OCI-LY3 (cell line): ENCODE measurements around the gene CDH1.

Source experiments
- H2AFZ ChIP-seq: fragments of 200-600, 300-600 bp; shearing (Covaris generic); 2 replicates; pipeline ENCODE4 v1.6.0; 2014; ENCODE audit warnings: antibody characterized with exemption, low read depth, low read length
- H3K27ac ChIP-seq: fragments of 200-600, 300-600 bp; sonication (generic); 2 replicates; pipeline ENCODE4 v1.5.1; 2014; ENCODE audit warnings: mild to moderate bottlenecking, low read length, moderate library complexity, mixed read lengths
- H3K27me3 ChIP-seq: fragments of 200-600, 300-600 bp; sonication (generic); 2 replicates; pipeline ENCODE4 v1.6.1; 2014; ENCODE audit warnings: low read depth, low read length, mixed read lengths
- H3K36me3 ChIP-seq: fragments of 200-600, 300-600 bp; sonication (generic); replicated peaks from 2 replicates; pipeline ENCODE3; 2014; ENCODE audit warnings: low read depth, low read length, mixed read lengths
- H3K4me1 ChIP-seq: fragments of 300-600, 200-600 bp; sonication (generic); 2 replicates; pipeline ENCODE4 v1.6.1; 2014; ENCODE audit warnings: low read length, mixed read lengths
- H3K4me2 ChIP-seq: fragments of 200-600, 300-600 bp; sonication (generic); 2 replicates; pipeline ENCODE4 v1.6.1; 2014; ENCODE audit warnings: low read length, mixed read lengths
- H3K4me3 ChIP-seq: fragments of 300-600, 200-600 bp; sonication (generic); 2 replicates; pipeline ENCODE4 v1.5.1; 2014; ENCODE audit warnings: antibody characterized with exemption, mild to moderate bottlenecking, low read length, moderate library complexity
- H3K79me2 ChIP-seq: fragments of 300-600, 200-600 bp; shearing (Covaris generic); 2 replicates; pipeline ENCODE4 v1.6.1; 2014; ENCODE audit warnings: mild to moderate bottlenecking, low read length, mixed read lengths
- H3K9ac ChIP-seq: fragments of 300-600, 200-600 bp; shearing (Covaris generic); 2 replicates; pipeline ENCODE4 v1.6.0; 2014; ENCODE audit warnings: mild to moderate bottlenecking, low read length, moderate library complexity
- H3K9me3 ChIP-seq: fragments of 200-600, 300-600 bp; shearing (Covaris generic); 2 replicates; pipeline ENCODE4 v1.6.1; 2014; ENCODE audit warnings: low read length, mixed read lengths; ENCODE audit not compliant: insufficient read depth
- H4K20me1 ChIP-seq: fragments of 200-600, 300-600 bp; sonication (generic); 2 replicates; pipeline ENCODE4 v1.6.1; 2016; ENCODE audit warnings: low read length, mixed read lengths; ENCODE audit not compliant: insufficient read depth
- CTCF ChIP-seq: fragments of 200-600, 300-600 bp; sonication (generic); IDR thresholded peaks from 2 replicates; pipeline ENCODE4 v1.5.1; 2014; ENCODE audit warnings: antibody characterized with exemption, low read length, low read depth
- EZH2phosphoT487 ChIP-seq: fragments of 200-600 bp; shearing (Covaris generic); IDR thresholded peaks from 2 replicates; pipeline ENCODE4 v1.6.1; 2018; ENCODE audit warnings: antibody characterized with exemption, mixed run types, low read depth

CDH1 gene

GRCh38 chr16:68781784-68782183 is 44.7 kb downstream of the CDH1 start:
- peak overlapping the region; percentile 36; the same call in 1 of the 2 replicates for H3K9ac ChIP-seq
- H3K27me3 ChIP-seq = no peaks in the 10 kb centered on the region
- peak overlapping the region; percentile 77; the same call in 1 of the 2 replicates for H2AFZ ChIP-seq
- H3K4me3 ChIP-seq = peak overlapping the region; percentile 59; the same call in 1 of the 2 replicates
- peak overlapping the region; percentile 83 for H3K27ac ChIP-seq
- H3K4me1 ChIP-seq = peaks cover 48% of the 10 kb centered on the region
- H3K36me3 ChIP-seq = no peaks in the 10 kb centered on the region
- peak overlapping the region; percentile 93 for H3K4me2 ChIP-seq
- H3K9me3 ChIP-seq = no peaks in the 10 kb centered on the region
- no peaks in the 10 kb centered on the region for H3K79me2 ChIP-seq
- TF ChIP-seq EZH2phosphoT487 (no peak), CTCF (no peak)
- no peaks in the 10 kb centered on the region for H4K20me1 ChIP-seq

- TF ChIP-seq CTCF (no peak), EZH2phosphoT487 (no peak)
- Histone ChIP-seq H3K27me3 (no peaks in the 10 kb centered on the region), H4K20me1 (no peaks in the 10 kb centered on the region), H3K4me3 (peak overlapping the region; percentile 59), H3K27ac (peak overlapping the region; percentile 83), H3K4me1 (peaks cover 43% of the 10 kb centered on the region), H3K9ac (peak overlapping the region; percentile 65), H3K9me3 (no peaks in the 10 kb centered on the region), H3K79me2 (no peaks in the 10 kb centered on the region), H3K36me3 (no peaks in the 10 kb centered on the region), H2AFZ (peak overlapping the region; percentile 77), H3K4me2 (peak overlapping the region; percentile 93)
Observed at GRCh38 chr16:68782198-68783174, 45.4 kb downstream of the CDH1 start.

GRCh38 chr16:68784226-68784625 is 47.1 kb downstream of the CDH1 start:
- Histone ChIP-seq H3K9ac (no peak overlapping the region), H3K4me1 (peaks cover 31% of the 10 kb centered on the region), H4K20me1 (no peaks in the 10 kb centered on the region), H2AFZ (no peak overlapping the region), H3K27ac (no peak overlapping the region), H3K4me3 (no peak overlapping the region), H3K9me3 (no peaks in the 10 kb centered on the region), H3K4me2 (no peak overlapping the region), H3K79me2 (no peaks in the 10 kb centered on the region), H3K36me3 (no peaks in the 10 kb centered on the region), H3K27me3 (no peaks in the 10 kb centered on the region)
- TF ChIP-seq CTCF (no peak), EZH2phosphoT487 (no peak)

GRCh38 chr16:68784721-68785120 is 47.6 kb downstream of the CDH1 start:
- H3K9me3 ChIP-seq = no peaks in the 10 kb centered on the region
- H3K4me2 ChIP-seq = no peak overlapping the region
- H3K9ac ChIP-seq = no peak overlapping the region
- H3K27ac ChIP-seq = no peak overlapping the region
- H3K4me1 ChIP-seq = peaks cover 26% of the 10 kb centered on the region
- H3K27me3 ChIP-seq = no peaks in the 10 kb centered on the region
- no peak for TF ChIP-seq CTCF
- TF ChIP-seq EZH2phosphoT487 = no peak
- no peak overlapping the region for H2AFZ ChIP-seq
- no peaks in the 10 kb centered on the region for H3K36me3 ChIP-seq
- no peak overlapping the region for H3K4me3 ChIP-seq
- no peaks in the 10 kb centered on the region for H4K20me1 ChIP-seq
- H3K79me2 ChIP-seq = no peaks in the 10 kb centered on the region
